HG02798 (cell line): ENCODE data around the gene TAMALIN.

Experiments
- ATAC-seq: cut with Tn5 transposase; IDR thresholded peaks from one replicate; pipeline ENCODE4 v1.9.1; 2021; ENCODE audit warnings: mild to moderate bottlenecking; ENCODE audit not compliant: unreplicated experiment, poor library complexity

TAMALIN gene

DNA sequence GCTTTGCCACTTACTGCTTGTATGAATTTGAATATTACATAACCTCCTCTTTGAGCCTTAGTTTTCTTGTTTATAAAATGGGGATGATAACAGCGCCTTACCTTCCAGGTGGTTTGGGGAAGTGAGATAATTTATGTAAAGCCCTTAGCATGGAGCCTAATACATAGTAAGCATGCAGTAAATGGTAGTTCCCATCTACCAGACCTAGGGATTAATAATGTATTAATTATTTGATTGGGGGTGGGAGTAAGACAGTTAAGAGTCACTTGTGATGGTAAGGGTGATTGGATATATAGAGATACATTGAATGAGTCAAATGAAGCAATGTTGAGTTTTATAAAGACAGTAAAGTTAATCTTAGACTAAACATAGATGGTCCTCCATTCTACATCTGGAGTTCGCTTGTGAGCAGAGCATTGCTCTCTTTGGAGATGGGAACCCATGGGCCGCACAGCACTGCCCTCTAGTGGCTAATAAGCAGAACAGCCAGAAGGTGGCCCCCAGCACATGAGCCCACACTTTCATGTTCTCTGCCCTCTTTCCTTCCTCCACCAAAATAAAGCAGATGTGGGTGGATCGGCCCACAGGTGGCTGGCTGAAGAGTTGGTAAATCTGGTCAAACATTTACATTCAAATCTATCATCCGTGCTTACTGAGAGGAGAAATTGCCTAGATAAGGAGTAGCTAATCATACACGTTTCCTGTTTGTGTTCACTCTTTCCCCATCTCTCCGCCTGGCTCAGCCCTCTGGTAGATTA is 26.5 kb upstream of the TAMALIN start:
- peak; percentile 80 for ATAC-seq

DNA sequence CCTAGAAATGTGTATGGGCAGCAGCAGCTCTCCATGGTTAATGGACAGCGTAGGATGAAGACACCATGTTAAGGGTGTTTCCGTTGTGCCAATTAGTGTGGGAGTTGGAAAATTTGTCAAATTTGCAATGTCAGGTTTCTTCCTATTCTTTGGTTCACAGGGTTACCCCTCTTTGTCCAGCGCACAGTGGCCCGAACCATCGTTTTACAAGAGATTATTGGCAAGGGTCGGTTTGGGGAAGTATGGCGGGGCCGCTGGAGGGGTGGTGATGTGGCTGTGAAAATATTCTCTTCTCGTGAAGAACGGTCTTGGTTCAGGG is 26.0 kb upstream of the TAMALIN start:
- no peak for ATAC-seq

DNA sequence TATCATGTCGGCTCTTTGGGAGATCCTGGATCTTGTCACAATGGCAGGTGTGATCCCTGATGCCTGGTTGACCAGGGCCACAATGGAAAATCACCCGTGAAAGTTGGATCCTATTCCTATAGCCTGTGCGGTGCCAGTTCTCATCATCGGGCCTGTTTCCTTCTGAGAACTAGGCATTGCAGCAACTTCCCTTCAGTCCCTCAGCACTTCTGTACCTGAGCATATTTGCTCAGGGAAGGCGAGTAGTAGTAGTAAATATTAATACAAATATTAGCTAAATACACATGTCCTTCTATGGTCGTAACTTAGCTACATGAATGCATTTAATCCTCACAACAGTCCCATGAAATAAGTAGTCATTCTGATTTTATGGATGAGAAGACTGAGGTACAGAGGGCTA is 22.1 kb upstream of the TAMALIN start:
- ATAC-seq = no peak

DNA sequence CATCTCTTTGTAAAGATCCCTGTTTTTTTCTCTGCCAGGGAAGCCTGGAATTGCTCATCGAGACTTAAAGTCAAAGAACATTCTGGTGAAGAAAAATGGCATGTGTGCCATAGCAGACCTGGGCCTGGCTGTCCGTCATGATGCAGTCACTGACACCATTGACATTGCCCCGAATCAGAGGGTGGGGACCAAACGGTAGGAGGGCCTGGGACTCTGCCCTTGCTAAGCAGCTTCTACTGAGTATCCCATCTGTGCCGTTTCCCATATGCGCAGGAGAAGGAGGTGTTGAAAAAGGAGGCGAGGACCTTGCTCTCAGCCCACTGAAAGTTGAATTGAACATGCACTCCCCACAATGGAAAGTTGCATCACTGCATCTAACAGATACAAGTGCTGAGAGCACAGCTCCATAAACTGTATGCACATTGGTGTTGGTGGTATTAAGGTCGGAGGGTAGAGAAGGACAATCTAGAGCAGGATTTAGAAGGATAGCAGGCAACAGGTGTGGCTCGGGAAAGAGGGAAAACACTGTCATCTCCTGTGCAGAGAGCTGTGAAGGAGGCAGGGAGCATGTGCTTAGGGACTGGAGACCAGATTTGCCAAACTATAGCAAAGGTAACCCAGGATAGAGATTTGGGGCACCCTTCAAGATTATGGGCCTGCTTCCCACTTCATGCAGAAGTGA is 21.5 kb upstream of the TAMALIN start:
- ATAC-seq = no peak

DNA sequence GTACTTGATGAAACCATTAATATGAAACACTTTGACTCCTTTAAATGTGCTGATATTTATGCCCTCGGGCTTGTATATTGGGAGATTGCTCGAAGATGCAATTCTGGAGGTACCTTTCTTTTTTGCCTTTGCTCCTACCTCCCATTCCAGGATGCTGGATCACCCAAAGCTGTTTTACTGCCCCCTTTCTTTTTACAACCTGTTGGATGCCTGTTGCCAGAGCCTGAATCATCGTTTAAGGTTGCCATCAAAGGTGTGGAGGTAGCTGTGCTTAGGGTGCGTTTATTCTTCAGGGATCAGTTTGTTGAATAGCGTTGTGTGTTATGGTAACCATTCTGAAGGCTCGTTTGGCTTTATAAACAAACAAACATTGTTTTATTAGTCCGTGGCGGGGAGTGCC is 19.9 kb upstream of the TAMALIN start:
- no peak for ATAC-seq

DNA sequence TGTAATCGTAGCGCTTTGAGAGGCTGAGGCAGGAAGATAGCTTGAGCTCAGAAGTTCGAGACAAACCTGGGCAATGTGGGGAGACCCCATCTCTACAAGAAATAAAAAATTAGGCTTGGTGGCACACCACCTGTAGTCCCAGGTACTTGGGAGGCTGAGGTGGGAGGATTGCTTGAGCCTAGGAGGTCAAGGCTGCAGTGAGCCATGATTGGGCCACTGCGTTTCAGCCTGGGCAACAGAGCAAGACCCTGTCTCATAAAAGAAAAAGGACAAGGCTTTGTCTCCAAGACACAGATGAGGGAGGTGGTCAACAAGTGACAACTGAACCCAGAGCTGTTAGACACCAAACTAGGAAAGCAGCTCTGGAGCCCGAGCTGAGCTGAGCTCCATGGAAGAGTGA is 14.5 kb upstream of the TAMALIN start:
- no peak for ATAC-seq

DNA sequence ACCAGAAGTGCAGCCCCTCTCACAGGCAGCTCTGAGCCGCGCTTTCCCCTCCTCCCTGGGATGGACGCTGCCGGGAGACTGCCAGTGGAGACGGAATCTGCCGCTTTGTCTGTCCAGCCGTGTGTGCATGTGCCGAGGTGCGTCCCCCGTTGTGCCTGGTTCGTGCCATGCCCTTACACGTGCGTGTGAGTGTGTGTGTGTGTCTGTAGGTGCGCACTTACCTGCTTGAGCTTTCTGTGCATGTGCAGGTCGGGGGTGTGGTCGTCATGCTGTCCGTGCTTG is 12.3 kb upstream of the TAMALIN start:
- no peak for ATAC-seq

DNA sequence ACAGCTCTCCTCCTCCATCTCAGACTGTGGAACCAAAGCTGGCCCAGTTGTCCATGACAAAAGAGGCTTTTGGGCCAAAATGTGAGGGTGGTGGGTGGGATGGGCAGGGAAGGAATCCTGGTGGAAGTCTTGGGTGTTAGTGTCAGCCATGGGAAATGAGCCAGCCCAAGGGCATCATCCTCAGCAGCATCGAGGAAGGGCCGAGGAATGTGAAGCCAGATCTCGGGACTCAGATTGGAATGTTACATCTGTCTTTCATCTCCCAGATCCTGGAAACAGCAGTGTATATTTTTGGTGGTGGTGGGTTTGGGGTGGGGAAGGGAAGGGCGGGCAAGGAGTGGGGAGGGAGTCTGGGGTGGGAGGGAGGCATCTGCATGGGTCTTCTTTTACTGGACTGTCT is 11.8 kb upstream of the TAMALIN start:
- ATAC-seq = no peak

DNA sequence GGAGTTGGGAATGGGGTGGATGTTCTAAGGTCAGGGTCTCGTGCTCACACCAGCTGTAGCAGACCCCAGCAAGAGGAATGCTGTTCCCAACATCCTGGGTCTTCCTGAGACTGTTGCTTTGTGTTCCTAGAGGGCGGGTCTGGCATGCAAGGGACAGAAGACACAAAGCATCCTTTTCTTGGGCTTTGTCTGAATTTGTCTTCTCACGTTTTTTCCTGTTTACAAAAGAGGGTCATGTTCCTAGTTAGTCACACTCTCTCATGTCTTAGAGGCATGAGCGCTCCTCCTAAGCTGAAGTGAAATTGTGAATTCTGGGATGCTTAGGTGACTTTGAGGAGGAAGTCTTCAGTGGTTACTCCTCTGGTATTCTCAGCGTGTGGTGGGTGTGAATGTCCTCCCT is 9.6 kb upstream of the TAMALIN start:
- no peak for ATAC-seq

DNA sequence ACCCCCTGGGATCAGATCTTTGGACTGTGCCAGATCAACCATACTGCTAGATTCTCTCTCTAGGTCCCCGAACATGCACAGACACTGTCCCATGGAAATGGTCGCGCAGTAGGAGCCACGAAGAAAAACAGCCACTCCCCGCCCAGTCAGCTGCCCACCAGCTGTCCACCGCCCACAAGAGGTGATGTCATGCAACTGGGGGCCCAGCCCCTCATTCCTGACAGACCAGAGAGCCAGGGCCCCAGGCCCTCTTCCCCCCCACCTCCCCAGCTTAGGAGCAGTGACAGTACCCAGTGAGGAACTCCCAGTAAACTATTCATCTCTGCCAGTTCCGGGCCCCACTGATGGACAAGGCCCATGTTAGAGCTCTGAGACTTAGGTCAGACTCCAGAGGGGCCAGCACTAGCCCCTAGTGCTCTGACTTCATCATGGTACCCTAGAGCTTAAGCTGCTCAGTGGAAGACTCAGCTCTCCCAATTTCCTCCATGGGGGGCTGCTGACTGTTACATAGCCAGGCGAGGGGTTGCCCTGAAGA is 3.7 kb upstream of the TAMALIN start:
- no peak for ATAC-seq

DNA sequence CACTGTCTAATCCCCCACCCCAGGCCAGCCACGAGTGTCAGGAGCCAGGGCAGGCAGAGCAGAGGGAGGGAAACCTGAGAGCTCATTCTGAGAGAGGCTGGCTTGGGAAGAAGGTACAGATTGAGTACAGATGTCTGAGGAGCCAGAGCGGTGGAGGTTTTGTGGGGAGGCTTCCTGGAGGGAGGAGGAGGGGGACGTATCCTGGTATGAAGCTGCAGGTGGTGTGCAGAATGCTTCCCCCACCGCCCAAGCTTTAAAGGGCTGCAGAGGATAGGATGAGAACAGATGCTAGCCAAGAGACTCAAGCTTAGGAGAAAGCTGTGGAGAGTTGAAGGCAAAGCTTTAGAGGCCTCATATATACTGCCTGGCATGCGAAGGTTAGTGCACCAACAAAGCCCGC is 3.2 kb upstream of the TAMALIN start:
- ATAC-seq = no peak

DNA sequence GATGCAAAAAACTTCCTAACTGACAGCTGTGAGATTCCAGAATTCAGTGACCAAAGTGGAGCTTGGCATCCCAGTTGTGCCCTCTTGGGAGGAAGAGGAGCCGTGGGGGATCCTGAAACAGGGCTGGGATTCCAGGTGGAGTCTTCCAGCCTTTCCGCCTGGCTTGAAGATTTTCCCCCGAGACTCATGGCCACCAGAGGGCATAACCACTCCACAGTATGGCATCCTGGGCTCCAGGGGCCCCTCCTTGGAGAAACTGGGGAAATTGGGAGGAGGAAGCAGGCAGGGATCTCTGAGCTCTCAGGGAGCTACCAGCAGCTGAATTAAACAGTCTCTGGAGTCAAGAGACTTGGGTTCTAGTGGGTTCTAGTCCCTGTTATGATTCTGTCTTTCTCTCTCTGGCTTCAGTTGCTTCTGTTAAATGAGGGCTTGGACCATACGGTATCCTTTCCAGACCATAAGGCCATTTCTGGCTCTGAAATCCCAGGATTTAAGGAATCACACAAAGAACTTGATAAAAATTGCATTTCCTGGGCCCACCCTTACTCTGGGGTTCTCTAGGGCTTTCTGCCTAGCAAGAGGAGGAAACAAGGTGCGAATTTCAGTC is 2.6 kb upstream of the TAMALIN start:
- ATAC-seq = no peak

DNA sequence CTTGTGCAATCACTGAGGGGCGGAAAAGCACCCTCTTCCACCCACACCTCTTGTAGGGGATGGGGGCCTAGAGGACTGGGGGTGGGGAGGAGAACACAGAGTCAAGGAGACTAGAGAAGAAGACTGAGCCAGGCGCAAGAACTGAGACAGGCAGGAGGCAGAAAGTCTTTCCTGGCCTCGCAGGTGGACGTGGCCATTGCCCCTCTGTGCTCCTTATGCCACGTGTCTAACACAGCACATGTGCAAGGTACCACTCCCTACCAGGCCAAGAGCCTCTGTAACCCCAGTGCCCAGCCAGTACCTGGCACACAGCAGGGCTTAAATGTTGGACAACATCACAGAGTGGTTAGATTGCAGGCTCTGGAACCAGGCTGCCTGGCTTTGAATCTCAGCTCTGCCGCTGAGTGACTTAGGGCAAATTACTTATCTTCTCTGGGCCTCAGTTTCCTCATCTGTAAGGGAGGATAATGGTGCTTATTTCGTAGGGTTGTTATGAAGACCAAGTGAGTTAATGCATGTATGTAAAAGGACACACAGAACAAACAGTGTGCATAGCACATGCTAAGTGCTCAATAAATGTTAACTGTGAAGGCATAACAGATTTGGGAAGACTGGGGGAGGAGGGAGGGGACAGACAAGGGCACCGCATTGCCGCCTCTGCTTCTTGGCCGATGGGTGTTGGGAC is 1.4 kb upstream of the TAMALIN start:
- no peak for ATAC-seq

DNA sequence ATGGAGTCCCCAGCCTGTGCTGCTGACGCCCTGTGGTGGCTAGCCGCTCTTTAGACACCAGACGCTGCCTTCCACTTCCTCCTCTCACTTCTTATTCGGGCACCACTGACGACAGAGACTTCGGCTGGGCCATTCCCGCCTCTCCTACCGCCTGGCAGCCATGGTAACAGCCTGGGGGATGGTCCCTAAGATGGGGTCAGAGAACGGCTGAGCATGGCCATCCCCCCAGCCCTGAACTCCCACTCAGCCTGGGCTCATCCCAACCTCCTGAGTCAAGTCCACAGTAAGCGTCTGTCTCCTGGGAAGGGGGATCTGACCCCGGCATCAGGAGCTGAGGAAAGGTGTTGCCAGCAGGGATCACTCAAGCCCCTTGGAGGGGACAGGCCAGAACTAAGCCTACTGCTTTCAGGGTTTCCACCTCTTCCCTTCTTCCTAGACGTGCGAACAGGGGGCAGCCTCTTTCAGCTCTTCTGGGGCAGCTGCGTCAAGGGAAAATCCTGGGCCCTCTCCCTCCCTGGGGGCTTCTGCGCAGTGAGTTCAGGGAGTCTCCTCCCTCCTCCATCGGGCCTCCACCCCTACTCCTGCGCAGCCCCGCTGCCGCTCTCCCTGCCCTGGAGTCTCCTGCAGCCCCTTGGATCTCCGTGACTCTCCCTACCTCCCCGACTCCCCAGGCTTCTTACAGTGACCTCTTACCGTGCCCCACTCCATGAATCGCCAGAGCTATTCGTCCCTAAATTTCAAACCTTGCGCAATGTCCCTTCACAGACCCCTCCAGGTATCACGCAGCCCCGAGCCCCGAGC is 643 bp upstream of the TAMALIN start:
- ATAC-seq = peak; percentile 70

DNA sequence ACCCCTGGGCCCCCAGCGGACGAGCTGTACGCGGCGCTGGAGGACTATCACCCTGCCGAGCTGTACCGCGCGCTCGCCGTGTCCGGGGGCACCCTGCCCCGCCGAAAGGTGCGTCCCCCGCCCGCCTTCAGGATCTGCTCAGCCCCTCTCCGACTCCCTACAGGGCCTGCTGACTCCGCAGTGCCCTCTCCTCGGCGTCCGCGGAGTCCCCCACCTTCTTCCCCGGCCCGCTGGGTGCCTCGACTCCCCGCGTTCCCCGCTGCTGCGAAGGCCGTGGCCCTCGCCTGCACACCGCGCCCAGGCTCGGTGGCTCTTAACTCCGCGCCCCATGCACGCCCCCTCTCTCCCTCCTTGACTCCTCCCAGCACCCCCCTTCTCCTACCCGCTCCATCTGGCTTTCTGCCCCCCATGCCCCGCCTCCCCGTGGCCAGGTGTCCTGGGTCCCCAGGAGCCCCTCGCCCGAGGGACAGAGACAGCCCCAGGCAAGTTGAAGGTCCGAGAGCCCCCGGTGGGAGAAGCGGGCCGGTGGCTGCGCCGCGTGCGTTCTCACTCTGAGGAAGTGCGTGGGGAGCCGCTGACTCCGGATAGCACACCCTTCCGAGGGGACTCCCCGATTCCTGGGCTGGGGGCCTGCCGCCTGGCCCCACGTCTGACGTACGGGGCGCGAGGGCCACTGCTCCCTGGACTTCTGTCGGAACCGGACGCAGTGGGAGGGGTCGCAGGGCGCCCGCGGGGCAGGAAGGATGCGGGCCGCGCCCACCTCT is 594 bp downstream of the TAMALIN start:
- no peak for ATAC-seq

DNA sequence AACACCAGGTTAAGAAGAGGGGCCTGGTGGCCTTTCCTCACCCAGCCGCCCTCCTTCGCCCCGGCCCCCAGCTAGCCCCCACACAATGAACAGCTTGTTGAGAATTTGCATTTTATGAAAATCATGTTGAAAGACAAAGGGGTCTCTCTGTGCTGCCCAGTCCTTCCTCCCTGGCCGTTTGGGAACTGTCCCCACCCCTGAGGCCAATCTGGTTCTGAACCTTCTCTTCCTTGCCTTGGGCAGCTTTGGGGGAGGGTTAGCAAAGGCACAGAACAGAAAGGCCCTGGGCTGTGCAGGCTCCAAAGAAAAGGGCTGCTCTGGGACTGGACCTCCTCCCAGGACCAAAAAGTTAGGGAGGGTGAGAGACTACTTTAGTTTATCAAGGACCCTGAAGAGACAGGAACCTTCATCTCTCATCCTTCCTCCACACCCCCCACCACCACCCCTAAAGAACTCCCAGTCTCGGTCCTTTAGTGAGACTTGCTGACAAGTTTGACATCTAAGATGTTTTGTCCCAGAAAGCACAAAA is 1.3 kb downstream of the TAMALIN start:
- no peak for ATAC-seq

DNA sequence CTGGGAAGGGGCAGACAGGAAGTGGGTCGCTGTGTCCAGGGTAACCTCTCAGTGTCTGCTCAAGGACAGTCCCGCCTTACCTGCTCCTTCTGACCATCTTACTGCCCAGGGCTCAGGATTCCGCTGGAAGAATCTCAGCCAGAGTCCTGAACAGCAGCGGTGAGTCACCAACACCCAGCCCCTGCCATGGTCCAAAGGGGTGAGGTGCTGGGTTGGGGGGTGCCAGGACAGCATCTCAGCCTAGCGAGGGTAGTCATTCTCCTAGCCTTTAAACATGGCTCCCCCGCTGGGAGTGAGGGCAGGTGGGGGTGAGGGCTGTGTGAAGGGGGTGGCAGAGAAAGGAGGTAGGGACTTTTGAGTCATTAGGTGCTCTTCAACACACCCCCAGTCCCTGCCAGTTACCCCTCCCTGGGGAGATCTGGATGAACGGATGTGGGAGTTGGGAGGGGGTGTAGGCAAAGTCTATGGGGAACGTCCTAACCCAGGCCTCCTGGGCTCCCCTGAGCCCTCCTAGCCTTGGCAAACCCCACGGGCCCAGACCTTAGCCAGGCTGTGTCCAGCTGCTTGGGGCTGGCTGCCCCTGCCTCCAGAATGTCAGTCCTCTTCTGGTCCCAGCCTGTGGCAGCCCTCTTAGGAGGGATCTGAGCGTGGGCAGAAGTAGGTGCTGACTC is 2.5 kb downstream of the TAMALIN start:
- ATAC-seq = no peak

DNA sequence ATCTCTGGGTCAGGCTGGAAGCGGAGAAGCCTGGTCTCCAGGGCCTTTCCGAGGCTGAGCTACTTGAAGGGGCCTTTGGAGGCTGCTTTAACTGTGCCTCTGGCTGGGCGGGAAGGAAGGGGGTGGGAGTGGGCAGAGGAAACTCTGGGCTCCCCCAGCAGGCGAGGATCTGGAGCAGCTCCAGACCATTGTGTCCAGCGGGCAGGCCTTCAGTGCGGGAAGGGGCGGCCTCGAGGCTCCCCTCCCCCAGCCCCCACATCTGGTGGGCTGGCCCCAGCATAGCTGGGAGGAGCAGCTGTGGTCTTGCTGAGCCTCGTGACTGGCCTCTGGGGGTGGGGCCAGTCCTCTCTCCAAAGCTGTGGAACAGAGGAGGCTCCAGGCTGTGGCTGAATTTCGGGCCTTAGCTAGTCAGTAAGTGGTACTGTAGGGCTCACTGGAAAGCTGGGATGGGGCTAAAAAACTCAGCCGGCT is 3.4 kb downstream of the TAMALIN start:
- ATAC-seq = no peak
